GM18517 (cell line): Measurements from ENCODE around the gene ATXN7L1.

ENCODE experiments used
- ATAC-seq: cut with Tn5 transposase; IDR thresholded peaks from one replicate; pipeline ENCODE4 v1.9.1; 2021; ENCODE audit warnings: mild to moderate bottlenecking, moderate library complexity; ENCODE audit not compliant: unreplicated experiment

The ATXN7L1 gene

DNA sequence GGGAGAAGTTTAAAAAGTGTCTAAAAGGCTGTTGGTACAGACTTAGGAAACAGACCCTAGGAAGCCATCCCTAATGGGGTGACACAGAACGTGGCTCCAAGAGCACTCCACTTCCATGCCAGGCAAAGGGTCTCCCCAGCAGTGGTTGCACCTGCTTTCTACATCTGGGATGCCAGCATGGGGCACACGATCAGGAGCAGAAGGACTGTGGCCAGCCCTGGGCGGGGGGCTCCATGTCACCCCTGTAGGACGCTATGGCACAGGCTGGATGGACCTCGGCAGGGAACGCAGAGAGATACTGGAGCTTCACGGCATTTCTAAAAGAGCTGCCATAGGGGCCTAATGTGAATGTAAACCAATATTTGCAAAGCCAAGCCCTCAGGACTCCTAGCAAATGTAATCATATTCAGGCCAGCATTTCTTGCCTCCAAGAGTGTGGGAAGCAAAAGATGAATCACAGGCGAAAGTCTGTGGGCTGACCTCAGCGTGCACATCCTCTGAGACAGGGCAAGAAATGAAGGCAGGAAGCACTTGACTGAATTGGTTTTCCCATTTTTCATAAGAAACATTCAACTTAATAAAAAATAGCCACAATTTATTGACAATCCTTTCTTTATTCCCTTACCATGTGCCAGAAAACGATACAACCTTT, 93.9 kb downstream of the ATXN7L1 start:
- ATAC-seq: no peak

DNA sequence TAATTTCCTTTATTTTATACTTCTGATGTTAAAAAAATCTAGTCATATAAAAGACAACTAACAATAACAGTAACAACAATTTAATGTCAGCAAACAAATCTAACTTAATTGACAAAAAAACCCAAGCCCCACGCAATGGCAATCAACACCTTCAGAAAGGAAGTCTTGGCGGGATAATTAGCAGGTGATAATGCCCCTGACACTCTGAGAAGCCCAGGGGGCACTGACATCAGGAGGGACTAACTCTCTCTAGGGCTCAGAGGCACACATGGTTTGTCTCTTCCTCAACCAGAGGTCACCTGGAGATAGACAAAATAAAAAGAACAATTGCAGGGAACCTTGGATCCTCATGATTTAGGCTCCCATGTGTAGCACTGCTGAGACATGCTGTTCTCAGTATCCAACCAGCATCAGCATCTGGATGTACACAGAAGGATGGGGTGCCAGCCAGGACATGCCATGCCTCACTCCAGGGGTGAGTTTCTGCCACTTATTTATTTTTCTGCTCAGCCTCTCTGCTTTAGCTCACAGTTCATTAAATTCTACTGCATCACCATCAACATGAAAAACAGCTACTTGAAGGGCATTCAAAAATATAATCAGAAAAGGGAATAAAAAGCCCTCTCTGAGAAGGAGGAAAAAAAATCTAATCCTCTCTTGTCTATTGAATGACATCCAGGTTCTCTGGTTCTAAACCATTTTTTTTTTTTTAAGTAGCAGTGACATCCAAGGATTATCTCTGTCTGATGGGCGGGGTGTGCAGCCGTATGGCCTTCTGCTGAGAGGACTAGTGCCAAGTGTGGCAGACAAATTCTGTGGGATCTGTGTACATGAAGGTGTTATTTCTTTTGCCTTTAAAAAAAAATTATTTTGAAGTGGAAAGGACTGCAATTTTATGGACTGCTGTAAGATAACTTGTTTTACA, 96.3 kb downstream of the ATXN7L1 start:
- ATAC-seq: no peak

GRCh38 chr7:105778956-105779355, 97.4 kb downstream of the ATXN7L1 start:
- ATAC-seq: no peak

GRCh38 chr7:105776986-105777910, 99.2 kb downstream of the ATXN7L1 start:
- ATAC-seq: no peak

DNA sequence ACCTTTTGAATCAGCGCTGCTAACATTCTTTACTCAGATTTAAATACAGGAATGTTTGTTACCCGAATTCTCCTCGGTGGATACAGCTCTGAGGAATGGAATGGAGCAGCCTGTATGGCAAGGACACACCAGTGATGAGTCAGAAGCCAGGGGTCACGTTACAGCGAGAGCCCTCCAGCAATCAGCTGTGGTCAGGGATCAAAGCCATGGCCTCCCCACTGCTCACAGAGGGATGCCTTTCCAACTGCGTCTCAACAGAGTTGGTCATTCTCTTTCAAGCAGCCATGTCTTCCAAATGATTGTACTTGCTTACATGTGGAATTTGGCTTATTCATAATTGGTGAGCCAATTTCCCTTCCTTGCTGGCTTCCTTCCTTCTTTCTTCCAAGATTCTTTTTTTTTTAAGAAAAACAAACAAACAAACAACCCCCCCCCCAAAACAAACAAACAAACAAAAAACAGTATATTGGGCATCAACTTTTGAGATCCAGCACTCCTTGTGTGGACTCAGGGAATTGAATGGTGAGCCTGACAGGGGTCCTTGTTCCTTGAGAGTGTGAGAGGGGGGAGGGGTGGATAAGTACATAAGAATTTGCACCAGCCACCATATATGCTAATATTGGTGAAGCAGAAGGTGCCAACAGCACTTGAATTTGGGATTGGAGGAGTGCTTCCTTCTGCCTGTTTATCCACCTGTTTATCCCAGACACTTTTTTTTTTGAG, 100.2 kb downstream of the ATXN7L1 start:
- ATAC-seq: no peak

- ATAC-seq: no peak
Measured at GRCh38 chr7:105775580-105775979, 100.8 kb downstream of the ATXN7L1 start.

DNA sequence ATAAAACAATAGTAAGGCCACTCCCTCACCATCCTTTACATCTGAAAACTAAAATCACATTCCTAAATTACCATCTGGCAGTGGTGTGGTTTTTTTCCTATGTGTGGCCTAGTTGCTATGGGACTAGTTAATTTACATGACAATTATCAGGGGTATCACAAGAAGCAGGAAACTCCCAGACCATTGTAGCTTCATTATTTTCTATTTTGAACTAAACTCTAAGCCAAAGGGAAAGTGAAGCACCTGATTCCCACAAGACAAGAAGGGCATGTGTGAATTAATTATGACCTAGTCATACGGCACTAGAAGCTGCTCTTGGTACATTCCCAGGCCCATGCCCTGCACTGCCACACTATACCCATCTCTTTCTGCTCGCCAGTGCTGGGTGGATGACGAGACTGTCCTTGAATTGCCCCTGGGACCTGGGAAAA, 103.4 kb downstream of the ATXN7L1 start:
- no peak for ATAC-seq

DNA sequence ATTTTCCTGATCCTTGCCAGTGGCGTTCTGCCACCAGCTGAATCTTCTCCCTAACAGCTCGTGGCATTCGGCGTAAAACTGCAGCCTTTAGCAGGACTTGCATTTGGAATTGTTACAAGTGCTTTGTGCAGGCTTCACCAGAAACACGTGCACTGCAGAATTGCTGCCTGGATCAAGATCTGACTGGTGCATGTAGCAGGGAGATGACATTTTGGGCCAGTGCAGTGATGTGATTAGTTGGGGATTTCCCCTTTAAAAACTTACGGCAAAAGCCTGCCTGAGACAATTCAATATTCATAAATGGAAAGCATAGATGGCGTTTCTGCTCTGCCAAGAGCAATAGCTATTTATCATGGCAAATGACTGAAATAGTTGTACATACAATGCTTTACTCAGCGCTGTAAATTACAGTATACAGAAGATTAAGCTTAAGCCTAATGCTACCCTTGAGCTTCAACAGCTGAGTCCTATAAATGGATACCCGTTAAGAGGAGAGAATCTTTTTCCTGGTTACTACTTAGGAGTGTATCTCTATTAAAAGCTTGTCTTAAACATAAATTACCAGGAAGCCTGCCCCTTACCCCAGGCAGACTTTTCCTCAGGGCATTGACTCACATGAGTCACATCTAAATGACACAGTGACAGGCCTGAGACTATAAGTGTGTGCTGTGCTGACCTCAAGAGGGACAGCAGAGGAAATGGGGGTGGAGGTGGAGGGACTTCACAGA, 106.3 kb downstream of the ATXN7L1 start:
- no peak for ATAC-seq

GRCh38 chr7:105768898-105769507, 107.4 kb downstream of the ATXN7L1 start:
- no peak for ATAC-seq

DNA sequence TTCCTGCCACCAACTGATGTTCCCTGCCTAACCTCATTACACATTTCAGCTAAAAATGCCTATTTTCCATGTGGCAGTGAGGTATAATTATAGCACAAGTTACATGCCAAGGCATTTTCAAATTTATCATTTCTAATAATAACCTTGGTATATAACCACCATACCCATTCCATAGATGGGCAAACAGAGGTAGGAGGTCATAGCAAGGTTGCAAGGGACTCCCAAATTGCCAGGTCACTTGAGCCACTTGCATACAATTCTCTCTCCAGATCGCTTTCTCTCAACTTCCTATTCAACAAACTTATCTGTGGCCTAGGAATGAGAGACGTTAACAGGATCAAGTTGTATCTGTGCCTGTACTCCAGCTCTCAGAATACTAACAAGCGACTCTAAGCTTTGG, 108.3 kb downstream of the ATXN7L1 start:
- no peak for ATAC-seq

GRCh38 chr7:105766421-105767073, 109.9 kb downstream of the ATXN7L1 start:
- no peak for ATAC-seq

- no peak for ATAC-seq
Measured at GRCh38 chr7:105765846-105766245, 110.6 kb downstream of the ATXN7L1 start.

DNA sequence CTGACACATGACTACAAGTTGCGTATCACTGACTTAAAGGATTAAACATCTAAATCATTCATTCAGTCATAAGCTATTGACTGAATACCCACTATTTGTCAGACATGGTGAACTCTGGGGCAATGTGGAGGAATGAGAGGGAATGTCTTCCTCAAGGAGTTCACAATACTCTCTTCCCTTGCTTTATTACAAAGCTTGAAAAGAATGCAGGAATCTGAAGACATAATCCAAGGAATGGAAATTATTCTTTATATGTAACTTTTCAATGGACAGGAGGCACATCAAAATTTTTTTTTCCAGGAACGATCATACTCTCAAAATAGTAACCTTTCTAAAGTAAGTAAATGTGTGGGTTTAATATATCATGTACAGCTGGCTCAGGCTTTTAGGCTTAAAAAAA, 111.9 kb downstream of the ATXN7L1 start:
- no peak for ATAC-seq

- ATAC-seq: no peak
Measured at GRCh38 chr7:105760551-105761447, 115.6 kb downstream of the ATXN7L1 start.

- ATAC-seq: no peak
Measured at GRCh38 chr7:105759670-105760550, 116.5 kb downstream of the ATXN7L1 start.

DNA sequence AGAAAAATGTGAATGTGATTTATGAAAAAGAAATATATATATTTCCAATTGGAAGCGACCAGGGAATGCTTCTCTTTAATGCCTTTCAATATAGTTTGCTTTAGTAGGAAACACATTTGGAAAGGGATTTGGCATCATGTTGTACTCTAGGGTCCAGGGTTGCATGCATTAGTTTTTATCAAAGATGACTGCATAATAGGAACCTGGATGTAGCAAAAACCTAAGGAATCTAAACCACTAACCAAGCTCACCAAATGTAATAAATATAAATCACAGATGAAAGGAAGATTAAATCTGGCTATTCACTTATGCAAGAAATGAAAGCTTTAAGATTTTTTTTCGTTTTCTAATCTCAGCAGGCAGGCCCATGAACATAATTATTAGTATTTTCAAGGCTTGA, 120.0 kb downstream of the ATXN7L1 start:
- ATAC-seq: no peak
